ENCODE results near the gene ATRNL1.

DNA sequence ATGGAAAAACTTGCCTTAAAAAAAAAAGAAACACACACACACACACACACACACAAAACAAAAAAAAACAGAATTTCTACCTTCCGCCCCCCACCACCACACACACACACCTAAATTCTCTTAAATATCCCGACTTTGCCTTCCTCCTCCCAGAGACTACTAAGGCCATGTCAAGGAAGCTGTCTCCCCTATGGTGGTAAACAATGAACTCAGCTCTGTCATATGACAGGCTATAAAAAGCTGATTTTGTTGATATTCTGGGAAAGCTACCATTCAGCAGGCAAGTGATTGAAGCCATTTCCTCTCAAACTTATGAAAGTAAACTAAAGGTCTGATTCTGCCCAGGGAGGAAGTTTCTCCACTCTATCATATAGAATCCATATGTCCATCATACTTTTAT is 708.8 kb downstream of the ATRNL1 start:
- TF ChIP-seq, protein P1, sequence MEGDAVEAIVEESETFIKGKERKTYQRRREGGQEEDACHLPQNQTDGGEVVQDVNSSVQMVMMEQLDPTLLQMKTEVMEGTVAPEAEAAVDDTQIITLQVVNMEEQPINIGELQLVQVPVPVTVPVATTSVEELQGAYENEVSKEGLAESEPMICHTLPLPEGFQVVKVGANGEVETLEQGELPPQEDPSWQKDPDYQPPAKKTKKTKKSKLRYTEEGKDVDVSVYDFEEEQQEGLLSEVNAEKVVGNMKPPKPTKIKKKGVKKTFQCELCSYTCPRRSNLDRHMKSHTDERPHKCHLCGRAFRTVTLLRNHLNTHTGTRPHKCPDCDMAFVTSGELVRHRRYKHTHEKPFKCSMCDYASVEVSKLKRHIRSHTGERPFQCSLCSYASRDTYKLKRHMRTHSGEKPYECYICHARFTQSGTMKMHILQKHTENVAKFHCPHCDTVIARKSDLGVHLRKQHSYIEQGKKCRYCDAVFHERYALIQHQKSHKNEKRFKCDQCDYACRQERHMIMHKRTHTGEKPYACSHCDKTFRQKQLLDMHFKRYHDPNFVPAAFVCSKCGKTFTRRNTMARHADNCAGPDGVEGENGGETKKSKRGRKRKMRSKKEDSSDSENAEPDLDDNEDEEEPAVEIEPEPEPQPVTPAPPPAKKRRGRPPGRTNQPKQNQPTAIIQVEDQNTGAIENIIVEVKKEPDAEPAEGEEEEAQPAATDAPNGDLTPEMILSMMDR (IDR thresholded peaks at IDR 0.05) = no peak
- TF ChIP-seq POLR2A (IDR thresholded peaks at IDR 0.05) = no peak
